GM12878 (cell line): Measurements from ENCODE around the gene TRRAP. TPM values are rescaled to one million over a fixed set of nuclear protein-coding genes. Genes with fewer than 3 reads are reported as not detected.

Source experiments
- ATAC-seq: fragments of 200-7000 bp; cut with Tn5 transposase; 3 replicates; pipeline ENCODE4 v1.9.1; 2020; ENCODE audit warnings: mild to moderate bottlenecking, moderate library complexity
- BruUV-seq: library from RNA; stranded (reverse); fragments of 400-500 nt; replicated peaks from 2 replicates; lab custom pipeline; 2021; lab: Mats Ljungman, UMichigan
- CTCF ChIA-PET: fragments of 300-600 bp; sonication (Branson Sonifier 250); formaldehyde crosslinking; extraction: SDS; loops from one replicate; lab custom pipeline; 2021; ENCODE audit warnings: inconsistent platforms; lab: Yijun Ruan, JAX
- POLR2A ChIA-PET: fragments of 350-600 bp; formaldehyde crosslinking; extraction: SDS; loops from one replicate; lab custom pipeline; 2021; ENCODE audit warnings: inconsistent platforms; lab: Charles Lee
- RAD21 ChIA-PET: fragments of 300-600 bp; sonication (Branson Sonifier 250); formaldehyde crosslinking; loops from one replicate; lab custom pipeline; 2023; ENCODE audit warnings: antibody characterized with exemption; ENCODE audit not compliant: unreplicated experiment; lab: Charles Lee
- SMC1A ChIA-PET: fragments of 300-600 bp; sonication (Branson Sonifier 250); formaldehyde crosslinking; loops from one replicate; lab custom pipeline; 2023; ENCODE audit not compliant: unreplicated experiment, uncharacterized antibody; lab: Charles Lee
- DNase-seq: peaks from one replicate; pipeline ENCODE4 v3.0.0-alpha.2; 2011; ENCODE audit warnings: low read depth, low spot score
- FAIRE-seq: peaks from 3 replicates; lab custom pipeline; 2011; peaks lifted over from hg19 to GRCh38; lab: Jason Lieb, UNC
- H2AFZ ChIP-seq: 2 replicates; pipeline ENCODE4 v1.6.0; 2011; ENCODE audit warnings: low read depth, low read length, control low read depth; ENCODE audit not compliant: control insufficient read depth
- H3K27ac ChIP-seq: 2 replicates; pipeline ENCODE4 v1.5.1; 2011; ENCODE audit warnings: control low read depth; ENCODE audit not compliant: control insufficient read depth, insufficient read depth
- H3K27me3 ChIP-seq, 2 experiments: replicated peaks in 1 of 2; 2 replicates each; pipeline versions ENCODE4 v1.6.0 to v1.6.1; 2011; ENCODE audit warnings: low read length in 1 of 2; ENCODE audit not compliant: control insufficient read depth in 2 of 2, insufficient read depth in 2 of 2
- H3K36me3 ChIP-seq, 2 experiments: 2 replicates each; pipeline ENCODE4 v1.5.1; 2011; ENCODE audit warnings: low read length in 1 of 2; ENCODE audit not compliant: control insufficient read depth in 2 of 2, insufficient read depth in 2 of 2
- H3K4me1 ChIP-seq: 2 replicates; pipeline ENCODE4 v1.6.1; 2011; ENCODE audit warnings: mild to moderate bottlenecking, low read length, moderate library complexity, mixed read lengths; ENCODE audit not compliant: control insufficient read depth, insufficient read depth
- H3K4me2 ChIP-seq: 2 replicates; pipeline ENCODE4 v1.6.0; 2011; ENCODE audit warnings: control low read depth; ENCODE audit not compliant: control insufficient read depth, insufficient read depth
- H3K4me3 ChIP-seq: fragments of 200-600 bp; sonication (generic); 2 replicates; pipeline ENCODE4 v1.5.1; 2016
- H3K79me2 ChIP-seq: 2 replicates; pipeline ENCODE4 v1.6.0; 2011; ENCODE audit warnings: low read length; ENCODE audit not compliant: control insufficient read depth, insufficient read depth
- H3K9ac ChIP-seq: 2 replicates; pipeline ENCODE4 v1.8.0; 2011; ENCODE audit warnings: low read length, control low read depth, mixed read lengths; ENCODE audit not compliant: control insufficient read depth, insufficient read depth
- H3K9me3 ChIP-seq: replicated peaks from 3 replicates; pipeline ENCODE4 v1.5.1; 2011; ENCODE audit warnings: mild to moderate bottlenecking, low read length; ENCODE audit not compliant: control insufficient read depth, insufficient read depth
- H4K20me1 ChIP-seq: 2 replicates; pipeline ENCODE4 v1.6.0; 2011; ENCODE audit not compliant: control insufficient read depth, insufficient read depth
- CEBPZ ChIP-seq: fragments of 150-350 bp; IDR thresholded peaks from 2 replicates; pipeline ENCODE4 v1.6.1; 2016; ENCODE audit warnings: low read depth, low read length
- E4F1 ChIP-seq: fragments of 450-650 bp; IDR thresholded peaks from 2 replicates; pipeline ENCODE4 v1.6.1; 2018; ENCODE audit warnings: borderline replicate concordance, mild to moderate bottlenecking; ENCODE audit not compliant: partially characterized antibody
- GABPA ChIP-seq: IDR thresholded peaks from 2 replicates; pipeline ENCODE4 v1.6.1; 2014; ENCODE audit warnings: antibody characterized with exemption, low read depth, mild to moderate bottlenecking, inconsistent platforms
- IKZF1 ChIP-seq: fragments of 450-650 bp; conservative IDR thresholded peaks from 2 replicates; pipeline ENCODE4 v1.6.1; 2017; ENCODE audit warnings: antibody characterized with exemption, mild to moderate bottlenecking
- NFXL1 ChIP-seq: fragments of 450-650 bp; IDR thresholded peaks from 2 replicates; pipeline ENCODE4 v1.6.1; 2017; ENCODE audit warnings: antibody characterized with exemption, mild to moderate bottlenecking, borderline replicate concordance
- NFYA ChIP-seq: IDR thresholded peaks from 2 replicates; pipeline ENCODE4 v1.6.1; 2011; ENCODE audit warnings: low read depth, mild to moderate bottlenecking, low read length, improper control_type of control experiment, borderline replicate concordance
- NFYB ChIP-seq: IDR thresholded peaks from 2 replicates; pipeline ENCODE4 v1.6.1; 2011; ENCODE audit warnings: low read depth, mild to moderate bottlenecking, low read length, improper control_type of control experiment, moderate library complexity; ENCODE audit not compliant: insufficient read depth
- NR2C1 ChIP-seq: fragments of 450-650 bp; IDR thresholded peaks from 2 replicates; pipeline ENCODE4 v1.6.1; 2017; ENCODE audit warnings: antibody characterized with exemption, mild to moderate bottlenecking, moderate library complexity
- NR2F1 ChIP-seq: fragments of 450-650 bp; conservative IDR thresholded peaks from 2 replicates; pipeline ENCODE4 v1.6.1; 2017; ENCODE audit warnings: mild to moderate bottlenecking
- POLR2A ChIP-seq: IDR thresholded peaks from 2 replicates; pipeline ENCODE4 v1.6.1; 2011; ENCODE audit warnings: low read depth, mild to moderate bottlenecking, low read length
- PRDM15 ChIP-seq: fragments of 450-650 bp; formaldehyde crosslinking; IDR thresholded peaks from 2 replicates; pipeline ENCODE4 v1.4.0; 2020; ENCODE audit warnings: mild to moderate bottlenecking, moderate library complexity
- RAD51 ChIP-seq: fragments of 450-650 bp; IDR thresholded peaks from 2 replicates; pipeline ENCODE4 v1.6.1; 2016; ENCODE audit warnings: moderate library complexity, mild to moderate bottlenecking, inconsistent platforms
- TCF7 ChIP-seq: IDR thresholded peaks from 2 replicates; pipeline ENCODE4 v1.6.1; 2014; ENCODE audit warnings: antibody characterized with exemption, borderline replicate concordance
- USF2 ChIP-seq: IDR thresholded peaks from 2 replicates; pipeline ENCODE4 v1.6.1; 2011; ENCODE audit warnings: low read depth, low read length, improper control_type of control experiment, borderline replicate concordance
- YBX1 ChIP-seq: fragments of 450-650 bp; IDR thresholded peaks from 2 replicates; pipeline ENCODE4 v1.6.1; 2016; ENCODE audit warnings: antibody characterized with exemption
- WGBS: methylation state at CpG from one replicate; pipeline ENCODE4 v1.1.6; 2016; ENCODE audit warnings: low lambda C conversion rate; ENCODE audit not compliant: insufficient replicate concordance, insufficient coverage; ENCODE audit errors: missing lambda C conversion rate; 5-methylcytosine and 5-hydroxymethylcytosine counted together
- in situ Hi-C: fragments of 300-500 bp; cut with MboI; formaldehyde crosslinking; loops from 9 replicates; pipeline ENCODE4 v1.14.3; 2018; ENCODE audit warnings: mixed read lengths
- intact Hi-C: fragments of 100-400 bp; cut with micrococcal nuclease; formaldehyde crosslinking; loops from one replicate; pipeline ENCODE4 v1.14.2; 2022; ENCODE audit not compliant: unreplicated experiment
- polyA plus RNA-seq, 11 experiments: library from polyadenylated mRNA; depleted of rRNA in 4 of 11; unstranded in 6 of 11; stranded (reverse) in 5 of 11; fragments of >200 nt; fragmentation: Nextera tagmentation in 4 of 11; fragmentation: Illumina TruSeq in 1 of 11; extraction: Ambion mirVana in 4 of 11; extraction: Trizol in 1 of 11; gene quantifications; 1 replicate in 1 of 11; 2 replicates in 10 of 11; pipeline versions ENCODE4 v1.2.1 to v1.2.3, GENCODE V29; 2011 to 2016; ENCODE audit warnings: inconsistent platforms in 2 of 11, missing spikeins in 2 of 11, low read depth in 1 of 11
- total RNA-seq, 4 experiments: library from RNA; depleted of rRNA in 3 of 4; stranded (reverse); fragments of >200 nt in 3 of 4; fragmentation: Illumina TruSeq in 1 of 4; extraction: Trizol in 1 of 4; gene quantifications; 2 replicates each; pipeline versions ENCODE4 v1.2.1 to v1.2.3, GENCODE V29; 2013 to 2021

The TRRAP gene
- total and polyA plus RNA-seq, 10 of the 15 experiments (the other 5 are each of a cell fraction or from before 2014, with no cell fraction given), result 1.1 to 39.3 (median 8.5) TPM

GRCh38 chr7:99004216-99004615 is 125.9 kb downstream of the TRRAP start:
- DNase-seq (no peak), FAIRE-seq (no peak)
- POLR2A ChIA-PET, result no interaction called here
- no peak for TF ChIP-seq IKZF1
- no peak for TF ChIP-seq USF2
- no peak for TF ChIP-seq NFYA
- TF ChIP-seq NFXL1, result no peak
- TF ChIP-seq NR2C1, result no peak
- no peak for TF ChIP-seq GABPA
- no peak for TF ChIP-seq E4F1
- no peak for TF ChIP-seq TCF7
- TF ChIP-seq CEBPZ, result no peak
- TF ChIP-seq RAD51, result no peak
- TF ChIP-seq NFYB, result no peak
- no peak for TF ChIP-seq YBX1
- TF ChIP-seq POLR2A, result no peak
- no peak for TF ChIP-seq PRDM15 (CRISPR knock-in tag)
- TF ChIP-seq NR2F1, result no peak

More at GRCh38 chr7:99004216-99004615, 125.9 kb downstream of the TRRAP start:
- no peak overlapping the region for H3K4me2 ChIP-seq
- H3K4me3 ChIP-seq, result no peak overlapping the region
- peaks cover 11% of the 10 kb centered on the region for H3K4me1 ChIP-seq
- H4K20me1 ChIP-seq, result no peaks in the 10 kb centered on the region
- CTCF ChIA-PET, result interaction anchor here (1.0 kb wide), 1 partner anchor 36 kb away, joined by 3 read pairs; no protein-coding TSS in a partner anchor
- H2AFZ ChIP-seq, result no peak overlapping the region
- H3K27ac ChIP-seq, result no peak overlapping the region
- ATAC-seq, result no peak
- H3K9me3 ChIP-seq, result no peaks in the 10 kb centered on the region
- H3K27me3 ChIP-seq, result no peaks in the 10 kb centered on the region
- RAD21 ChIA-PET, result no interaction called here
- H3K79me2 ChIP-seq, result no peaks in the 10 kb centered on the region
- peaks cover 29 to 46% of the 10 kb centered on the region in 2 experiments for H3K36me3 ChIP-seq
- intact Hi-C loops, result no loop called here
- H3K9ac ChIP-seq, result no peak overlapping the region
- SMC1A ChIA-PET, result interaction anchor here (1.8 kb wide), 1 partner anchor 73 kb away, joined by 6 read pairs; no protein-coding TSS in a partner anchor
- in situ Hi-C loops, result no loop called here
- BruUV-seq, result no TSS peak
- WGBS, result 70% methylated on average over 8 of the region's 8 CpGs
